Retina (tissue), 1 donor: ENCODE measurements around the gene MAPK12.

Experiments used
- DNase-seq: peaks from one replicate; pipeline ENCODE4 v3.0.0-alpha.2; 2016

MAPK12 gene

DNA sequence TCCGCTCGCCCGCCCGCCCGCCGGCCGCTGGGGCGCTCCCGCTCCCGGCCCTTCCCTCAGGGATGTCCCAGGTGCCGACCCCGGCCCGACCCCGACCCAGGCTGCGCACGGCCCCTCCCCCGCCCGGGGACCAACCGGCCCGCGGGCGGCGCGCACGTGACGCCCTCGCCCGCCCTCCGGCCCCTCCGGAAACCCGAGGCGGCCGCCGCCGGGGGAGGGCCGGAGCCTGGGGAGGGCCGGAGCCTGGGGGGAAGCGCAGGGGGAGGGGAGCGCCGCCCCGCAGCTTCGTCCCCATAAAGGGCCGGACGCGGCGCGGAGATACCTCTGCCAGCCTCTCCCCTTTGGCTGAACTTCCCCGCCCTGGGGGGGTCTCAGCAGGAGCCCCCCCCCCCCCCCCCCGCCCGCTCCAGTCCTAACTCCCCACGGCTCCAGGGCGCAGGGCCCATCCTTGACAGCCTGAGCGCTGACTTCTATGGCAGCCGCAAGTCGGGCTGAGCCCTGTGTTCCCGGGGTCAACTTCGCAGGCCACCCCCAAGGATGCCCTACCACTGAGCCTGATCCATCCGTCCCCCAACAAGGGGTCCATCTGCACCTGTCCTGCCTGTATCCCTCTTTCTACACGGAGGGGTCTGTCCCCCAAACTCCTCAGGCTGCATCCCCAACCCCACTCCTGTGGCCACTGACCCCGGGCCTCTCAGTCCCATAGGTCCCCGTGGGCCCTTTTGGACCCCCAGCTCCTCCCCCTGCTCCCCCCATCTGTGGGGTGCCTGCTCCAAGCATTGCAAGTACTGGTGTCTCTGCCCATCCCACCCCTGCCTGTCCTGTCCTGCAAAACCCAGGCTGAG lies at the start of gene MAPK12:
TSS of gene MAPK12 (minus strand) at position 69 of the 845 bp plus-strand sequence. CDS start 174 bp downstream, outside the sequence.
- DNase-seq = no peak

DNA sequence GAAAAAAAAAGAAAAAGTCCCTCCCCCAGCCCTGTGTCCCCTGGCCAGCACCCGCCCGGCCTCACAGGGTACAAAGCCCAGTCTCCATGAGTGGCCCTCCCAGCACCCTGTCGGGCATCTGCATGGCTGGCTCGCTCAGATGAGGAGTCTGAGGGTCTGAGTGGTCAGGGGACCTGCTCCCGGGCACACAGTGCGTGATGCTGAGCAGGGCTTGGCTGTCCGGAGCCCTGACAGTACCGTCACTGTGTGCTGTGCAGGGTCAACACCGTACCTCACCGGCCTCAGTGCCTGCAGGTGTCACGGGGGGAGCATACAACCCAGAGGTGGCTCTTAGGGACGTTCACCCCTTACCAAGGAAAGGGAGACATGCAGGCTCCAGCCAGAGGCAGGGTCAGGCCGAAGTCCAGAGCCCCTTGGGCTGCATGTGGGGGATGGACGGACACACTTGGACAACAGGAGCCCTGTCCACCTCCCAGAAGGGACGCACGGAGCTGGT lies 49.5 kb upstream of the MAPK12 start:
- DNase-seq = no peak

DNA sequence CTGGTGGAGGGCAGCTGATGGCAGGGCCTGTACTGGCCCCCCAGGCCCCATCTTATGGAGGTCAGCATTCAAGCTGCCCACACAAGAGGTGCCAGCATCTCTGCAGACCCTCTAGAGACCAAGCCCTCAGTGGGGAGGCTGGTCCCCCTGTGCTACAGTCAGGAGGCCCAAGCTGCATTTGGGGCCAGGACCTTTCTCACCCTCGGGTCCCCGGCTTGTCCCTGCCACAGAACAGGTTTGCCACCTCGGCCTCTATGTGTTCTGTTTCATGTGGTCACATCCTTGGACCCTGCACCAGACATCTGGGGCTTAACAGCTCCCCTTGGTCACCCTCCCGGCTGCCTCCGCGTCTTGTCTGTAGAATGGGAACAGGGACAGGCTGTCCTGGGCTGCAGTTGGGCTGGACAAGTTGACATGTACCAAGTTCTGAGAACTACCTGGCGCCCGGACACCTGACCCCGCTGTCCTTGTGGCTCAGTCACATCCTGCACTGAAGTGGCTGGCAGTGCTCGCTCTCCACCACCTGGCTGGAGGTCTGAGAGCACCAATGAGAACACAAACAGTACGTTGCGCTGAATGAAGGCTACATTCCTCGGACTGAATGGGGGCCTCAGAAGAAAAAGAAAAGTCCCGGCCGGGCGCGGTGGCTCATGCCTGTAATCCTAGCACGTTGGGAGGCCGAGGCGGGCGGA lies 48.7 kb upstream of the MAPK12 start:
- no peak for DNase-seq

DNA sequence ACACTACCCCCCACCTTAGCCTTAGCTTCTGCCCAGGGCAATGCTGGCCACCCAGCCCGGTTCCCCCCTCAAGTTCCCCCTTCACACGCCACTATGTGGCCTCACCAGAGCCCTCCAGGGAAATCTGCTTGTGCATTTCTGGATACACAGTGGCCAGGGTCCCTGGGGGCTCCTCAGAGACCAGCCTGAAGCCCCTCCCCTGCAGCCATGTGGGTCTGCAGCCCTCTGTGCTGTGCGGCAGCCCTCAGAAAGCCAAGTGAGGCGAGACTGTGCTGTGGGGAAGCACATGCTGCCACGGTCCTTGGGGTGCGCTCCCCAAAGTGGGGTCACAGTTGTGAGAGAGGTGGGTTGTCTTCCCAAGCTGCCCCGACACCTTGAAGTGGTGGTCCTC lies 48.1 kb upstream of the MAPK12 start:
- DNase-seq = no peak

DNA sequence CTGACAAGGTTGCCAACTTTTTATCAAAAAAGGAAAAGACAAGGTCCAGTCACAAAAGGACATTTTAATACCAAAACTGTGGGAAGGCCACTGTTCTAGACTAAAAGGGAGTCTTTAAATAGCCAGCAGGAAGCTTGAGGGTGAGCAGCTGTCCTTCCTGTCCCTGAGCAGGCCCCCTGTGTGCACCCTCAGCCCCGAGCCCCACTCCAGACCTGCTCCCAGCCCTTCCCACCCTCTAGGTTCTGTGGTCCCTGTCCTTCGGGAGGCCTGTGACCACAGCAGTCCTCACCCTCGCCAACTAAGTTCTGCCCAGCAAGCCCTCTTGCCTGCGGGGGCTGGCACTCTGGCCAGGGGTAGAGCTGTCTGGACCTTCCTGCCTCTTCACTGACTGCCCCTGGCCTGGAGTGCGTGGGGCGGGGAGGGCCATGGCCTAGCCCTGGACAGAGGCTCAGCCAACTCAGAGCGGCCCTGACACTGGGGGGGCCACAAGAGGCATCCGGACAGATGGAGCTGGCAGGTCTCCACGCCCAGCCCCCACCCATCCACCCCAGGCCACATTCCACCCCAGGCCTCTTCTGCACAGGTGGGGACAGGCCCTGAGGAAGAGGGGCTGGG lies 47.6 kb upstream of the MAPK12 start:
- no peak for DNase-seq

DNA sequence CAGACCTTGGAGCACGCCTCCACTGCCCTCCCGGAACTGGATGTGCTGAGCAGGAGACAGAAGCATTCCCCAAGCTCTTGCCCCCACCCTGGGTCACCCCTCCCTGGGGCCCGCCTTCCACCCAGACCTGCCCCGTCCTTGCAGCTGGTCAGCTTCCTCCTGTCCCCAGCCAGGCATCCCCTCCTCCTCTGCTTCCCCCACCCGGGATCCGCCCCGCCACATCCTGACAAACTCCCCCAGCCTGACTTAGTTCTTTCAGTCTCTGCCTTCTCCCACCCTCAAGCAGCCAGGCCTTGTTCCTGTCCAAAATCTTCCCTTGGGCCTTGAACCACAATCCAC lies 47.1 kb upstream of the MAPK12 start:
- no peak for DNase-seq

DNA sequence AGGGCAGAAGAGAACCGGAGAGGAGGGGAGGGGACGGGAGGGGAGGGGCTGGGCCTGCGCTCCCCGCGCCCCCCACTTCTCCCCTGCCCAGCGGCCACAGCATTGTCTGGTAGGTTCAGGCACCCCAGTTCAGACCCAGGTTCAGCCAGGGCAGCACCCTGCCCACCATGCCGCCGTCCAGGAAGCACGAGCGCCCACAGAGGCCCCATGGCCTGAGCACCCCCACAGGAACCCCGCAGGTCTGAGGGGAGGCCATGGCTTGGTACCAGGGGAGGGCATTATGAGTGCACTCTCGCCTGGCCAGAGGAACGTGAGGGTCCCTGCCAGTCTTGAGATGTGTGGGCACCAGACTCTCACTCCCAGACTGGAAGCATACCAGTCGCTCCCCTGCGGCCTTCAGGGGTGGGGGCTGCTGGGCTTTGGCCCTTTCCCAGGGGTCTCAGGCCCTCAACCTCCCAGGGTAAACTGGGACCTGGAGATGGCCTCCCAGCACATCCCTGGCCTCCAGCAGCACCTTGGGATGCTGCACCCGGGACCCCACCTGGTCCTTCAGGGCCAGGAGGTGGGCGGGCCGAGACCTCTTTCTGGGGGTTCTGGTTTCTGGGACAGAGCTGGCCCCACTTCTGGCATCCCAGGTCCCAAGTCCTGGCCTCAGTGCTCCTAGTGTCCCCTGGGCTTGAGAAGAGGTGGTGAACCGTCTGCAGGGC lies 46.6 kb upstream of the MAPK12 start:
- peak; percentile 67 for DNase-seq

DNA sequence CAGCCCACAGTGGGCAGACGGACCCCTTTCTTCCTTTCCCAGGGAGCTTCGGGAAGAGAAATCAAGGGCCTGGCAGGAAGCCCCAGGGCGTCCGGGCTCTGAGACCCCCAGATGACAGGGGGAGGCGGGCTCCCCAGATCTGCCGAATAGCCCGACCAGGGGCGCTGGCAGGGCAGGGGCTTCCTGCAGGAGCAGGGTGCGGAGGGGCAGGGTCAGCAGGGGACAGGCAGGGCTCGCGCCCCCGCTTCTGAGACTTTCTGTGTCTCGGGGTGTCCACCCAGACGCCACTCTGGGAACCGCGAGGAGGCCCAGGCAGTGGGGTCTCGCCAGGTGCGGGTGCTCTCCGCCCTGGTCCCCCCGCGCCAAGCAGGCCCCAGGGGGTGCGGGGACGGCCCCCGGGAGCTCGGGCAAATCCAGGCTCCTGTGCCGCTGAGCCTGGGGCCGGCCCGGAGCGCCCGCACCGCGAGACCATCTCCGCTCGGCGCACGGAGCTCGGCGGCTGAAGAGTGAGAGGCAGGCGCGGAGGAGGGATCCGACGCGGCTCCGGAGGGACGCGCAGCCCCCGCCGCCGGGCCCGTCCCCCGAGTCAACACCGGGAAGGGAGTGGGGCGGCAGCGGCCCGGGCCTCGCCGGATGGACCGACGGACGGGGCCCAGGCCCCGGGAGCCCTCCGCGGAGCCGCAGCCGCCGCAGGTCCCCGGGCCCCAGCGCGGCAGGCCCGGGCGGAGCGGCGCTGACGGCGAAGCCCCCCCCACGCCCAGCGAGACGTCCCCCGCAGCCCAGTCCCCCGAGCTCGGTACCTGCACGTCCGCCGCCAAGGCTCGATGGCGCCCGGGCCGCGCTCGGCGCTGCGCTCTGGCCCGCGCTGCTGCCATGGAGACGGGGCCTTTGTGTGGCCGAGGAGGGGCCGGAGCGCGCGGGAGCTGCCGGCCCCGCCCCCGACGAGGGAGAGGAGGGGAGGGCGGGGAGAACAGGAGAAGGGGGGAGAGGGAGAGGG lies 45.6 kb upstream of the MAPK12 start, which contains the start of gene PLXNB2:
TSS of gene PLXNB2 (minus strand) at position 894 of the 997 bp plus-strand sequence. CDS start 17,062 bp downstream, outside the sequence.
- DNase-seq = peak; percentile 82

DNA sequence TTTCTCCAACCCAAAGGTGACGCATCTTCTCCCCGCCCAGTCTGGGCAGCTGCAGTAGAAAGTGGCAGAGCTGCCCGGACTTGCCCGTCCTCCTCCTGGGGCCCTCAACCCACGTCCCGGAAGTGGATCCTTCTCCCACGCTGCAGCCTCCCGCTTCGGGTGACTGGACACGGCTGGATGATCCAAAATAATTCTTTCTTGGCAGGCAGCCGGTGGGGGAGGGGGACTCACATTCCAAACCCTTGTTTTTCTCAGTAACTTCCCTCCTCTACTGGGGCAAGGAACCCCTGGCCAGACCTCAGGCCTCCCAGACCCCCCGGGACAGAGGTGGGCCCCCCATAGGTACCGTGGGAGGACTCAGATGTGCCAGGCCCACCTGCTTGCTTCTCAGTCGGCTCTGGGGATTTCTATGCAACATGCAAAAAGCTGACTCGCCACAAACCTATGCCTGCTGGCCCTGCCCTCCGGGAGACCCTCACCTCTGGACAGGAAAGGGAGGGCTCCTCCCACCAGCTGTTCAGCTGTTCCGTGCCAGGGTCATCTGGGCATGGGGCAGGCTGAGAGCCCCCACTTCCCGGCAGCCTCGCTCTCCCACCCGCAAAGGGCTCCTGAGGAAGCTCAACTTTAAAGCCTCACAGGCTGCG lies 44.6 kb upstream of the MAPK12 start:
- peak; percentile 67 for DNase-seq

DNA sequence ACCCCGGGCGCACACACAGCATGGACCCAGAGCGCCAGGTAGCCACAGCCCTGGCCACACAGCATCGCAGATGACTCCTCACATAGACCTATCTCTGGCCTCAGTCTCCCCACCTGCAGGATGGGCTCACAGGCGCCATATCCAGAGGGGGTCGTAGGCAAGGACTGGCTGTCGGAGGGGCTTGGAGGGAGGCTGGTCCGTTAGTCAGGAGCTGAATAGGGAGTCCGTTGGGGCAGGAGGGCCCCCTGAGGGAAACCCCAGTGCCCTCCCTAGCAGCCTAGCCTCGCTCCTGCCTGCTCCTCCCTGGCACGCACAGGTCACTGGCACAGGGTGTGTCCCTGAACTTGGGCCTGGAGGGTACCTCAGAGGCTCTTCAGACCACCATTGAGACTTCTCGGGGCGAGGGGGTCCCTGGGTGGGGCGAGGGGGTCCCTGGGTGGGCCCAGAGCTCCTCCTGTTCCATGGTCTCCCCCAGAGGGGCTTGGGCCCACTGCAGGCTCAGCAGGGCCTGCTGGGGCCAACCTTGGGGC lies 44.0 kb upstream of the MAPK12 start:
- no peak for DNase-seq

DNA sequence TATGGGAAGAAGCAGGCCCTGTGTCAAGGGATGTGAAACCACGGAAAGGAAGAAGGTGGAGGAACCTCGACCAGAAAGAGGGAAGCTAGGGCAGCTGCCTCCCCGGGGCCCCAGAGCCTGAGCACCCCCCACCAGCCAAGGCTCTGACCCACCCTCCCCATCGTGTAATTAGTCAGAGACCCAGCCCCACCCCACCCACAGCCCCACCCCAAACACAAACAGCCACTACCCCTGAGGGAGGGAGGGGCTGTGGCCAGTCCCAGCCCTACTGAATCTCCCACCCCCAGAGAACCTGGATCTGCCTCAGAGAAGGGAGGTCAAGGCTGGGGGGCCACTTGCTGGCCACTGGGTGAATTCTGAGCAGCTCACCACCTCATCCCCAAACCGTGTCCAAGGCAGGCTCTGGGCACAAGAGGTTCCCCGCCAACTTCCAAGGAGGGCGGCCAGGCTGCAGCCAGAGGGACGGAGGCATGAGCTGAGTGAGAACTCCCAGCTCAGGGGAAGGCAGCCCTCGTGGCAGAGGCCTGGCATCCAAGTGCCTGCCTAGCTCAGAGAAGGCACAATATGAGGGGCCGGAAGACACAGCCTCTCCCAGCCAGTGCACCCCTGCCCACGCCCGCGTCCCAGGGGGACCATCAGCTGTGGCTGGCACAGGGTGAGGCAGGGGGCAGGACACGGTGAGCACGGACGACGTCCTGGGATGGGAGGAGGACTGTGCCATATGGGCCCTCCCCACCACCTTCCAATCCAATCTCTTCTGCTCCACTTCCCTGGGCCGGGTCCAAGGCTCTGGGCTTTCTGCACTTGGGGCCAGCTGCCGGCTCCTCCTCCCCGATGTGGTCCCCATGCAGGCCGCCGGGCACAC lies 43.3 kb upstream of the MAPK12 start:
- no peak for DNase-seq

DNA sequence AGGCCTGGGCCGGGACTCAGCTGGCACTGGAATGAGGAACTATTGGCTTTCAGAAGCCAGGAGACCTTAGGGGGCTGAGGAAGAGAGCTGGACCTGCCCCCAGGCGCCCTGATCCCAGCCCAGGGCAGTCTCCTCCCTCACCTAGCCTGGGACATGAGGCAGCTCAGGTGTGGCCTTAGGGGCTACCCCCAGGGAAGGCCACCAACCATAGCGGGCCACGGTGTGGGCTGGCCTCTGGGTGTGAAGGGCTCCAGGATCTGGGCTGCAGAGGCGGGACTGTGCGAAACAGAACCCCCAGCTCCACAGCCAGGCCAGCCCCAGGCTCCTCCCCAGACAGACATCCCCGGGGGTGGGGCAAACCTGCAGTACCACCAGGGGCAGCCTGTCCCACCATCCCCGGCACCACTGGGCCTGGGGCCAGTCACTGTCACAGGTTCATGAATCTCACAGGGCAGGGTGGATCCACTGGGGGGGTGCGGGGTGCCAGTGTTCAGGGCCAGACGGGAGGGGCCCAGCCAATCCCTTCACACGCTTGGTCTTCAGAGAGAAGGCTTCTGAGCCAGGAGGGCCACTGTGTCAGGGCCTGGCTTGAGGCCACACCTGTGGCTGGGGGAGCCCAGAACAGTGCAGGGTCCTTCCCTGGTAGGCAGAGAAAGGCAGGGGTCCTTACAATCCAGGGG lies 42.5 kb upstream of the MAPK12 start:
- DNase-seq = no peak

DNA sequence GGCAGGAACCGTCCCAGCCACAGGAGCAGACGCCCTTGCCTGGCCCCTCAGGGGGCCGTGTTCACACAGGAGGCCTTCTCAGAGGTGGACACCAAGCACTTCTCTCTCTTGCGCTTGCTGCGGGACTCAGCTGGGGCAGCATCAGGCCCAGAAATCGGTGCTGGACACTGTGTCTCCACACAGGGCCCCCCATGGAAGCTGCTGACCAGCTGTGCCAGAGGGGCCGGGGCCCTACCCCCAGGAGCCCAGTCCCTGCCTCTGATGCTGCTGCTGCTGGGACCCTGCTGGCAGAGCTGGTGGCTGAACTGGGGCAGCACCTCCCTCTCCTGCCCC lies 42.0 kb upstream of the MAPK12 start:
- no peak for DNase-seq

DNA sequence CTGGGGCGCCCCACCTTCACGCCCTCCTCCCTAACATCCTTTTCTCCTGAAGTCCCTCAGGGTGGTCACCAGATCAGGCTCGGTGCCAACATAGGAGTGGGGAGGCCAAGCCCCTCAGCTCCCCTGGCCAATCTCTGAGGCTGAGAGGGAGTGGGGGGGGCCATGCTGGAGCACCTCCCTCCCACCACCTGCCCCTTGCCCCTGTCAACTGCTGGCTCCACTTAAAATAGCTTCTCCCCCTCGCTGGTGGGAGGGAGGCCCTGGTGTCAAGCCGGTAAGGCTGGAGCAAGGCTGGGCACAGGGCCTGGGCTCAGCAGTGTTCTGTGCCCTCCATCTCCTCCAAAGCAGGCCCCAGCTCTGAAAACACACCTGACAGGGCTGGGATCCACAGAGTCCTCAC lies 41.1 kb upstream of the MAPK12 start:
- DNase-seq = no peak

DNA sequence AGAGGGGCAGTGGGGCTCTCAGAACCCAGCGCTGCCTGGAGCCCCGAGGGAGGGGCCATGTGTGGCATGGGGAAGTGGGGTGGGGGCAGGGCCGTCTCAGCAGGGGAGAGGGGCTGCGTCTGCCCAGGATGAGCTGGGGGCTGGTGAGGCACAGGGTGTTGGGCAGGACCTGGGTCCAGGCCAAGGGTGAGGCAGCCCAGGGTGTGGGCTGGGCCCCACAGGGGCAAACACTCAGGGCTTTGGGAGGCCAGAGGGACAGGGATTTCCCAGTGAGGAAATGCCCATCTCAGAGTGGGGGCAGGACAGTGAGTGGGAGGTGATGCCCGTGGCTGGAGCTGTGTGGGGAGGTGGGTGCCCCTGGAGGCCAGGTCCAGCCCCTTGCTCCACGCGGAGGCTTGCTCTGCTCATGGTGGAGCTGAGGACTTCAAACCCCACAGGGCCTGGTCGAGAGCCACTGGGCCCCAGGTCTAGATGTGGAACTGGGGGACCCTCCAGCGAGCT lies 40.6 kb upstream of the MAPK12 start:
- DNase-seq = no peak

DNA sequence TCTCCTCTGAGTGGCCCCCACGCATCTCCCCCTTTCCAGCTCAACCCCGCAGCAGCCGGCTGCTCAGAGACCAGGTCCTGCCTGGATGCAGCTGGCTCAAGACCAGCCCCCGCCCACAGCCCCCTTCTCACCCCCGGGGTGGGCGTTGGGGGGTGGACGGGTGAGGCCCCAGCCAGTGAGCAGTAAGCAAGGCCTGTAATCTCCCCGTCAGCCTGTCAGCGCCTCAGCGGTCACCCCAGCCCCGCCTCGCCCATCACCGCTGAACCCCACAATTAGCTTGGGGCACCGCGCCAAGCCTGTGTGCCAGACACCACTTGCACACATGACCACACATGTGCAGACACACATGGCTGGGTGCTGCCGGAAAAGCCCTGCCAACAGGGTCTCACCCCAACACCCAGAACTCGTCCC lies 40.1 kb upstream of the MAPK12 start:
- no peak for DNase-seq

DNA sequence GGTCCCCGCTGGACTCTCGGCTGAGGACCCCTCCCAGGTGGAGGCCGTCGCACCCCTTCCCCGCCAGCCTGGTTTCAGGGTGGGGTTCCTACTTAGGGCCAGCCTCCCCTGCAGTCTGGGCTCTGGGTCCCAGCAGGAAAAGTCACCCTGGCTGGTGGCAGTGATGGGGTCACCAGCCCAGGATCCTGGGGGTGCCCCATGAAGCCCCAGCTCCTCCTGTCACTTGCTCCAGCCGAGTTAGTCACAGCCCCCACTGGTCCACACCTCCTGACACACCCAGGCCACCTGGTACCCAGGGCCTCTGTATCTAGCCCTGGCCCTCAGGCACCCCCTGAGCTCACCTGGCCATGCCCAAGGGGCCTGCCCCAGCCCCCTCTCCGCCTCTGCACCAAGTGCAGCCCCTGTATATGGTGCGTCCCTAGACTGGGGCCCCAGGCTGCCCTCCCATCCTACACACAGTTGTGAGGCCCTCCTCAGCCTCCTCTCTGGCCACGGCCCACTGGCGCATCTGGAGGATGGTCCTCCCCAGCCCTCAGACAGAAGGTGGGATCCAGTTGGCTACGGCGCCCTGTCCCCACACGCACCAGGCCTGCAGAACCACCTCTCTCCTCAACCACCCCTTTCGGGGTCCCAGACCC lies 39.3 kb upstream of the MAPK12 start:
- no peak for DNase-seq

DNA sequence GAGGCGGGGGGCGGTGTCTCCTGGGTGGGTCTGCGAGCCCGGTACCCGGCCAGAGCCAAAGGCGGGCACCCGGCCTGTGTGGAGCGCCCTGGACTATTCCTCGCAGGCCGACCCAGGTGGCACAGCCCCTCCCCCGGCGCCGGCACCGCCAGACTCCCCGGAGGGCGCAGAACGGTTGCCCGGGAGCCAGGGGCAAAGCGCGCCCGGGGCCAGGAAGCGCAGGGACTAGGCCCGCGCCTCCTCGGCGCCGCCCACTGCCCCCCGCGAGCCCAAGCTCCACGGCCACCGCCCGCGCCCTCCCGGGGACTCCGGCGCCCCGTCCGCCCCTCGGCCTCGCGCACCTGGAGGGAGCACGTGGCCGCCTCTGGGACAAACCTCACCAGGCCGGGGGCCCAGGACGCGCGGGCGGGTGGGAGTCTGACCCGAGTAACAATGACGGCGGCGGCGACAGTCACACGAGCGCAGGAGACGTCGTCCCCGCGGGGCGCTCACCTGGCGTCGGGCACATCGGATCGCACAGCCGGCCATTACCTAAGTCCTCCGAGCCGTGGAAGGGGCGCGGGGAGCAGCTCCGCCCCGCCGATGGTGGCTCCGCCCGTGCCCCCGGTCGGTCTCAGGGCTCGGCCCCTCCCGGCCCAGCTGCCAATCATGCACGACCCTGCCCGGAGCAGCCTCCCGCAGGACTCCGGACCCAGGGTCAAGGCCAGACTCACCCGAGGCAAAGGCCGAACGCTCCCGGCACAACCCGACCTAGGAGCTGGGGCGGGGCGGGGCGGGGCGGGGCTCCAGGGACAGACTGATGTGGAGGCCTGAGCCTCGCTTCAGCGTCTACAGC lies 38.5 kb upstream of the MAPK12 start:
- peak; percentile 61 for DNase-seq
